Measurements from ENCODE around the gene MYL3.

MYL3 gene

GRCh38 chr3:46895204-46895660 lies 32.0 kb upstream of the MYL3 start:
- H3K4me3 ChIP-seq (ENCODE audit: low read depth, low read length) = no peak overlapping the region
- peak; percentile 92 for TF ChIP-seq CTCF (IDR thresholded peaks at IDR 0.05; ENCODE audit: low read depth, low read length)

- H3K4me3 ChIP-seq (ENCODE audit: low read depth, low read length) = no peak overlapping the region
- no peak for TF ChIP-seq CTCF (IDR thresholded peaks at IDR 0.05; ENCODE audit: low read depth, low read length)
Measured at GRCh38 chr3:46894256-46894655, 31.0 kb upstream of the MYL3 start.

GRCh38 chr3:46893763-46894162 lies 30.5 kb upstream of the MYL3 start:
- H3K4me3 ChIP-seq (ENCODE audit: low read depth, low read length) = no peak overlapping the region
- no peak for TF ChIP-seq CTCF (IDR thresholded peaks at IDR 0.05; ENCODE audit: low read depth, low read length)

GRCh38 chr3:46893146-46893748 lies 30.0 kb upstream of the MYL3 start:
- H3K4me3 ChIP-seq (ENCODE audit: low read depth, low read length) = no peak overlapping the region
- no peak for TF ChIP-seq CTCF (IDR thresholded peaks at IDR 0.05; ENCODE audit: low read depth, low read length)

- H3K4me3 ChIP-seq (ENCODE audit: low read depth, low read length) = peak overlapping the region; percentile 51
Measured at GRCh38 chr3:46892285-46893145, 29.3 kb upstream of the MYL3 start.

GRCh38 chr3:46891132-46891531 lies 27.9 kb upstream of the MYL3 start:
- TF ChIP-seq CTCF (IDR thresholded peaks at IDR 0.05; ENCODE audit: low read depth, low read length) = no peak
- H3K4me3 ChIP-seq (ENCODE audit: low read depth, low read length) = no peak overlapping the region

More at GRCh38 chr3:46892285-46893145, 29.3 kb upstream of the MYL3 start:
- TF ChIP-seq CTCF (IDR thresholded peaks at IDR 0.05; ENCODE audit: low read depth, low read length) = no peak

- TF ChIP-seq CTCF (IDR thresholded peaks at IDR 0.05; ENCODE audit: low read depth, low read length) = no peak
- H3K4me3 ChIP-seq (ENCODE audit: low read depth, low read length) = no peak overlapping the region
Measured at GRCh38 chr3:46890132-46890531, 26.9 kb upstream of the MYL3 start.
